ENCODE results near the gene RNPEPL1.

DNA sequence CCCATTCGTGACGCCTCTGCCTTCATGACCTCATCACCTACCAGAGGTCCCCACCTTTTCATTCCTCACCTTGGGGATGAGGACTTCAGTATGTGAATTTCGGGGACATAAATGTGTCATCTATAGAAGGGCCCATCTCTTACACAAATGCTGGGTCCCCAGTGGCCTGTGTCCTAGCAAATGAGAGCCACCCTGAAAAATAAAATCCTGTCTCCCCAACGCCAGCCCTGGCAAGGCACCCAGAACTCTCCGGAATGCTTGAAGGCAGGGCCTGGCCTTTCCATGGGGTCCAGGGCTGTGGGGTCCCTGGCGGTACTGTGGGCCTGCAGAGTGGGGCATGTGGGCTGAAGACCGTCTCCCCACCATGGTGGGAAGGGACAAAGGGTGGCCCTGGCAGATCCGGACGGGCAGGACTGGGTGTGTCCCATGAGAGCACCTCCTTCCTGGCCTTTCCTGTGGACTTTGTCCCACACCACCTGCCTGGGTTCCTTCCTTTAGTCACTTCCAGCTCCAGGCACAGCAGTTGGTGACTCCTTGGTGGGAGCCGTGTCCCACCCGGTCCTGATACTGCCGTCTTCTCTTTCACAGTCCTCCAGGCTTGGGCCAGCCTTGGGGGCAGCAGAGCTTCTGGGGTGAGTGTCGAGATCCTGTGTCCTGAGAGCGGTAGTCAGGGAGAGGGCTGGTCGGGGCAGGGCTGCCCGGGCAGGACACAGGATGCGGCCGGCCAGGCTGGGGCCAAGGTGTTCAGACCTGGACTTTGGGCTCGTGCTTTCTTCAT lies 36.8 kb downstream of the RNPEPL1 start:
- TF ChIP-seq, protein P1, sequence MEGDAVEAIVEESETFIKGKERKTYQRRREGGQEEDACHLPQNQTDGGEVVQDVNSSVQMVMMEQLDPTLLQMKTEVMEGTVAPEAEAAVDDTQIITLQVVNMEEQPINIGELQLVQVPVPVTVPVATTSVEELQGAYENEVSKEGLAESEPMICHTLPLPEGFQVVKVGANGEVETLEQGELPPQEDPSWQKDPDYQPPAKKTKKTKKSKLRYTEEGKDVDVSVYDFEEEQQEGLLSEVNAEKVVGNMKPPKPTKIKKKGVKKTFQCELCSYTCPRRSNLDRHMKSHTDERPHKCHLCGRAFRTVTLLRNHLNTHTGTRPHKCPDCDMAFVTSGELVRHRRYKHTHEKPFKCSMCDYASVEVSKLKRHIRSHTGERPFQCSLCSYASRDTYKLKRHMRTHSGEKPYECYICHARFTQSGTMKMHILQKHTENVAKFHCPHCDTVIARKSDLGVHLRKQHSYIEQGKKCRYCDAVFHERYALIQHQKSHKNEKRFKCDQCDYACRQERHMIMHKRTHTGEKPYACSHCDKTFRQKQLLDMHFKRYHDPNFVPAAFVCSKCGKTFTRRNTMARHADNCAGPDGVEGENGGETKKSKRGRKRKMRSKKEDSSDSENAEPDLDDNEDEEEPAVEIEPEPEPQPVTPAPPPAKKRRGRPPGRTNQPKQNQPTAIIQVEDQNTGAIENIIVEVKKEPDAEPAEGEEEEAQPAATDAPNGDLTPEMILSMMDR (IDR thresholded peaks at IDR 0.05): no peak
- no peak for TF ChIP-seq POLR2A (IDR thresholded peaks at IDR 0.05)

All from adrenal gland (tissue), 5 donors.